Activated CD8-positive, alpha-beta memory T cell treated with anti-CD3 and anti-CD28 coated beads, Interleukin-2, amount 50 U/mL, for 48 hours (primary cell): ENCODE measurements around the gene ZNF620.
"Not testable (repeated sequence)": the region's sequence is repeated elsewhere in the genome, so short reads cannot be mapped to it uniquely, and the experiment has no call there.

Experiments
- DNase-seq: peaks from one replicate; pipeline ENCODE4 v3.0.0-alpha.2; 2020

The ZNF620 gene

GRCh38 chr3:40504636-40505430 is 1.0 kb upstream of the ZNF620 start:
- no peak for DNase-seq

GRCh38 chr3:40511031-40511718 is 5.3 kb downstream of the ZNF620 start:
- no peak for DNase-seq

DNA sequence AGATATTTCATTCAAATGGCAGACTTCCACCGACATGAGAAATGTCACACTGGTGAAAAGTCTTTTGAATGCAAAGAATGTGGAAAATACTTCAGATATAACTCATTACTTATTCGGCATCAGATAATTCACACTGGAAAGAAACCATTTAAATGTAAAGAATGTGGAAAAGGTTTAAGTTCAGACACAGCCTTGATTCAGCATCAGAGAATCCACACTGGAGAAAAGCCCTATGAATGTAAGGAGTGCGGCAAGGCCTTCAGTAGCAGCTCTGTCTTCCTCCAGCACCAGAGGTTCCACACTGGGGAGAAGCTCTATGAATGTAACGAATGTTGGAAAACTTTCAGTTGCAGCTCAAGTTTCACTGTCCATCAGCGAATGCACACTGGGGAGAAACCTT is 10.4 kb downstream of the ZNF620 start:
- DNase-seq: no peak

- no peak for DNase-seq
Observed at GRCh38 chr3:40518067-40518466, 12.2 kb downstream of the ZNF620 start.

DNA sequence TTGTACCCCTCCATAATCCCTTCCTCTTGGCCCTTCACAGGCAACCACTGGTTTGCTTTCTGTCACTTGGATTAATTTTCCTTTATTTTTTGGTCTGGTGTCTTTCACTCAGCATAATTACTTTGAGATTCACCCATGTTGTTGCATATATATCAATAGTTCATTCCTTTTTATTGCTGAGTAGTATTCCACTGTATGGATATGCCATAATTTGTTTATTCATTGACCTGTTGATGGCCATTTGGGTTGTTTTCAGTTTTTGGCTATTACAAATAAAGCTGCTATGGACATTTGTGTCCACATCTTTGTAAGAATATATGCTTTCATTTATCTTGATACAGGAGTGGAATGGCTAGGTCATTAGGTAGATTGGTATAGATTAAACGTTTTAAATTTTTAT is 13.0 kb downstream of the ZNF620 start:
- DNase-seq: no peak

- no peak for DNase-seq
Observed at GRCh38 chr3:40521254-40521653, 15.4 kb downstream of the ZNF620 start.

DNA sequence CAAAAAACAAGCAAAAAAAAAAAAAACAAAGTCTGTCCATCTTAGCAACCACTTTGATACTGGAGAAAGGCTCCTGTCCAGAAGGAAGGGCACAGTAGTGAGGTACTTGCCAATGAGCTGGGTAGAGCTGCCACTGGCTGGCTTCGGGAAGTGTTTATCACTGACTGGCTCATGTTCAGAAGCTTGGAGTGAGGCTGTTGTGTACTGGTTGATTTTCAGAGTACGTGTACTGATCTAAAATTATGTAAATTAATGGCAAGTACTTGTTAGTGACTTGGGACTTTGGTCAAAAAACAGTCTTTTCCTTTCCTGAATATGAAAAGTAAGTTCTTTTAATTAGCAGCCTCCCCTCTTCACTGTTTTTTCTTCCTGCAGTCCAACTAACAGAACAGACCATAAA is 17.9 kb downstream of the ZNF620 start:
- no peak for DNase-seq

DNA sequence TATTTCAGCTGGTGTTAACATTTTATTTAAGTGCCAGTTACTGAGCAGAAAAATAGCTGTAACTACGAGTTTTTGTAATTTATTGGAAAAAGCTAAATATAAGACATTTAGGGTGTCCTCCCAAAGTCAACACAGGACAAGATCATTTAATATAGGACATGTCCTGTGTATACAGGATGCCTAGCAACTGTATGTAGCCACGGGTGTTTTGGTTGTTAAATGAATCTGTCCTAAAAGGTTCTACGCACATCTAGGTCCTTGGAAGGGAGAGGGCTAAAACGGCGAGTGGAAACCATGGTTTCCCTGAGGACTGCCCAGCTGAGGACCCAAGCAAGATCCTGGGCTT is 18.4 kb downstream of the ZNF620 start:
- DNase-seq: no peak

- peak; percentile 92 for DNase-seq
Observed at GRCh38 chr3:40524568-40525285, 18.9 kb downstream of the ZNF620 start, which contains the start of gene ZNF621. ZNF621 (plus strand) TSS chr3:40524960; CDS start chr3:40525841, 881 bp downstream.

DNA sequence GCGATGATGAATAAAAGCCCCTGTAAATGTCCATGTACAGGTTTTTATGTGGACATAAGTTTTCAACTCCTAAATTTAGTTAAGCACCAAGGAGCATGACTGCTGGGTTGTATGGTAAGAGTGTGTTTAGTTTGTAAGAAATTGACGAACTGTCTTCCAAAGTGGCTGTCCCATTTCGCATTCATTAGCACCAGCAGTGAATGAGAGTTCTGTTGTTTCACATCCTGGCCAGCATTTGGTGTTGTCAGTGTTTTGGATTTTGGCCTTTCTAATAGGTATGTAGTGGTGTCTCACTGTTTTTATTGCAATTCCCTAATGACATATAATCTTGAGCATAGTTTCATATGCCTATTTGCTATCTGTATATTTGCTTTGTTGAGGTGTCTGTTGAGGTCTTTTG is 22.6 kb downstream of the ZNF620 start:
- no peak for DNase-seq

- no peak for DNase-seq
Observed at GRCh38 chr3:40532252-40532651, 26.4 kb downstream of the ZNF620 start.

- no peak for DNase-seq
Observed at GRCh38 chr3:40534283-40534682, 28.4 kb downstream of the ZNF620 start.

DNA sequence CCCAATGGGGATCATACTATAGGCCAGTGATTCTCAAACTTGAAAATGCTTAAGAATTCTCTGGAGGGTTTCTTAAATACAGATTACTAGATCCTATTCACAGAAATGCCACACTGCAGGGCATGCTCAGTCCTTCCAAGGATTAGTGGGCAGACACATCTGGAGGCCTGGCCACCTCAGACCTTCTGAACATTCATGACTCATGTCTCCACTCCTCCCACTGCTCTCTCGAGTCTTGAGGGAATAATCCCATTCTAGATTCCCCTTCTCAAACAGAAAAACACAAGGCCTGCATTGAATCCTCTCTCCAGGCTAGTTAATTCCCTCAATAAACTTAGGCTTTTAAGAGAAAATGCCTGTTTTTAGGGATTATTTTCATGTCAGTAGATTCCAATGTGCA is 41.0 kb downstream of the ZNF620 start:
- no peak for DNase-seq

DNA sequence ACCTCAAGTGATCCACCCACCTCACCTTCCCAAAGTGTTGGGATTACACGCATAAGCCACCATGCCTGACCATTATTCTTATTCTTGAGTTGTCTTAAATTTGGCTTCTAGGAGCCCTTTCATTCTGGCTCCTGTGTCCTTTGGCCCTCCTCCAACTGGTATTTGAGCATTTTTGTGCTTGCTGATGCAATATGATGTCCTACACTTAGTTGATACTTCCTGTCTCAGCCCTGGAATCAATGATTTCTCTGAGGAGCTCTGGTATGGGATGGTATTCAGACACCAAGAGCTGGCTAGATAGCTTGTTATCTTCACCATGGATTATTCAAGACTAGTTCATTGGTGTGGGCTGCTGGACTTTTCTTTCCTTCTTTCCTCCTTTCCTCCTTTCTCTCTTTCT is 44.3 kb downstream of the ZNF620 start:
- no peak for DNase-seq

DNA sequence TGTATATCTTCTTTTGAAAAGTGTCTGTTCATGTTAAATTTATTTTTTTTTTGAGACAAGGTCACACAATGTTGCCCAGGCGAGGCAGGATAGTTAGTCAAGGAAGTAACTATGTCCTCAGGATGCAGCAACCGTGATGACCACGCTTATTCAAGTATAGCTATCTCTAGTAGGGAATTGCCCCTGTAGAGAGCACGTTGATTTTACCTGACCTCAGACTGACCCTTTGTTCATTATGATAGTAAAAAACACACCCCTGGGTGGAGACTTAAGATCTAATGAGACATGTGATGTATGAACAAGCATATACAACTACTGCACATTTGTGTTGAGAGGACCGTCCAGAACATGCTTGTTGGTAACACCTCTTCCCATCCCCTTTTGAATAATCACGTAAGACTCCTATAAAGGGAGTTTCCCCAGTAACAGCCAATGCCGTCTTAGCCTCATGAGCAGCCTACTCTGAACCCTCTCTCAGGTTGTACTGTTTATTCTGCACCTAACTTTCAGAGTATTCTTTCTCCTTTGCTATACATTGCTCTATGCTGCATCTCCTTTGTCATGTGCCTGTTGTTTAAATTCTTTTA is 51.8 kb downstream of the ZNF620 start:
- no peak for DNase-seq

DNA sequence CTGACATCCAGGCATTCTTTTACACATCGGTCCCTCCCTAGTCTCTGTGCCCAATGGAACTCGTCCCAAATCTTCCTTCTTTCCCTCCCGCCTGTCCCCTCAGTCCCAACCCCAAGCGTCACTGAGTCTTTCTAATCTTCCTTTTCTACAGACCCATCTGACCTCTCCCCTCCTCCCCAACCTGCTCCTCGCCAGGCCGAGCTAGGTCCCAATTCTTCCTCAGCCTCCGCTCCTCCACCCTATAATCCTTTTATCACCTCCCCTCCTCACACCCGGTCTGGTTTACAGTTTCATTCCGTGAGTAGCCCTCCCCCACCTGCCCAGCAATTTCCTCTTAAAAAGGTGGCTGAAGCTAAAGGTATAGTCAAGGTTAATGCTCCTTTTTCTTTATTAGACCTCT is 56.6 kb downstream of the ZNF620 start:
- DNase-seq: not testable (repeated sequence)

DNA sequence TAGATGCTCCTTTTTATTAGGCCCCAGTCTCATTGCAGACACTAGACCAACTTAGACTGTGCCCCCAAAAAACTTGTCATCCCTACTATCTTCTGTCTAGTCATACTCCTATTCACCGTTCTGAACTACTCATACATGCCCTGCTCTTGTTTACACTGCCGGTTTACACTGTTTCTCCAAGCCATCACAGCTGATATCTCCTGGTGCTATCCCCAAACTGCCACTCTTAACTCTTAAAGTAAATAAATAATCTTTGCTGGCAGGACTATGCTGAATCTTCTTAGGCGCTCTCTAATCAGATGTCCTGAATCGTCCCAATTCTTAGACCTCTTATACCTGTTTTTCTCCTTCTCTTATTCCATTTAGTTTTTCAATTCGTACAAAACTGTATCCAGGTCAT is 59.8 kb downstream of the ZNF620 start:
- DNase-seq: not testable (repeated sequence)

- DNase-seq: no peak
Observed at GRCh38 chr3:40566694-40567093, 60.9 kb downstream of the ZNF620 start.
